ENCODE data around the gene CCDC91.

The CCDC91 gene

GRCh38 chr12:28543021-28543890 lies 353.0 kb downstream of the CCDC91 start:
- FAIRE-seq, result no peak

DNA sequence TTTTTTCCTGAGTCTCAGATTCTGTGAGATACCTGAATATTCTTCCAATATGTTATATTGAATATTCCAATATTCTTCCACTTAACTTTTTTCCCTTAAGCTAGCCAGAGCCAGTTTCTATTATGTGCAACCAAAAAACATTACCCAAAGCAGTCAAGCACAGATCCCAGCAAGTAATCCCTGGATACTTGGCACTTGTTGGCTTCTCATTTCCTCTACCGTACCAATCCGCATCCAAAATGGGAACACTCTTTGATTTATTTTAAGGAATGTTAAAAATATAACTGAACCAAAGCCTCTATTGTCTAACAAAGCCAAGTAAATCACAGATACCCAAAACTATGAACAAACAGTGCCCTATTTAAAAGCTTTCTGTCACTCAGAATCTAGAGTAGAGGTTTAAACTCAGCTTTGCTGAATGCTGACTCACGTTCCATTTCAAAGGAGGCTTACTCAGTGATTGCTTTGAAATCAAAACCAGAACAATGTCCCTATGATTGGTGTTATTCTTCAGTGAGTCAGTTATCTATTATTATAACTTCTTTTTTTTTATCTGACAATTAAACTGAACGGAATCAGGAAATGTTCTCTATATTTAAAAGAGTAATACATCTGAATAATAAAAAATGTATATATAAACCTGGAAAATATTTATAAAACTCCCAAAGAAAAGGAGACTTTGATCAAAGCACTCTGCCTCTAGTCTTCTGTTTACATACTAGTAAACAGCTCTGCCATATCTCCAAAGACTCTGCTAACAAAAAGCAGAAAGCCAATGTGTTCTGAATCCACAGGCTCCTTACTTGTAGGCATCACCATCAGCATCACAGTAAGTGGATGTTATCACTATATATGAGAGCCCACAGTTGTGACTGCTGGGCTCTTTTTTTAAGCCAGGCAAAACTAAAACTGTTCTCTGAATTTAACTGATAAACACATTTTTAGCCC lies 360.8 kb downstream of the CCDC91 start:
- FAIRE-seq, result no peak

GRCh38 chr12:28552251-28552970 lies 362.2 kb downstream of the CCDC91 start:
- FAIRE-seq, result no peak

- FAIRE-seq, result no peak
Observed at GRCh38 chr12:28555748-28556147, 365.5 kb downstream of the CCDC91 start.

- no peak for FAIRE-seq
Observed at GRCh38 chr12:28558250-28558649, 368.0 kb downstream of the CCDC91 start.

DNA sequence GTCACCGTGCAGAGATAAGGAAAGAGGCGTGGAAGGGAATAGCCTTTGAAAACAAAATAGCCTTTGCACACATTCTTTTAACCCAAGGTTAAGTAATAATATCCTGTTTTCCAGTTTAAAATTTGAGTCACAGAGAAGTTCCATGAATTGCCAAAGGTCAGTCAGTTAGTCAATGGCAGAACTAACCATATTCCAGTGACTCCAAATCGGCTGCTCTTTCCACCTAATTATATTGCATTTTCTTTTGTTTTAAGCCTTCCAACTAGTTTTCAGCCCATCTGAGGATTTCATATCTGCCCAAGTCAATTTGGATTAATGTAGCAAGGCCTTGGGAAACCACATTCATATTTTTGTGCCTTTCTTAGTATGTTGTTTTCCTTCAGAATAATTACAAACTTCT lies 373.0 kb downstream of the CCDC91 start:
- no peak for FAIRE-seq

DNA sequence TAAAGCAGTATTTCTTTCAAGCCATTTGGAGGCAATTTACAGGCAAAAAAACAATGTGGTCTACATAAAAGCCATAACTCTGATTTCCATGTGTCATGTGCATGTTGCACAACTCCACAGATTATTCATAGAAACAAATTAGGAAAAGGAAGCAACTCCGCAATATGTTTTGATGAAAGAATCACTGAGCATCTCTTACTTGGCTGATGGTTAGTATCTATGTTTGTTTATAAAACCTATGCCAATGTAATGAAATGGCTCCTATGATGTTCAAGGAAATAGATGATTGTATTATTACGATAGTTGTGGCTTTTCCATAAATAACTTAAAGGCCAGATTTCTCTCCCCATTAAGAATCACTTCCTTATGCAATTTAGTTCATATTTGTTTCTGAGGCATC lies 373.7 kb downstream of the CCDC91 start:
- no peak for FAIRE-seq

- no peak for FAIRE-seq
Observed at GRCh38 chr12:28568118-28568517, 377.9 kb downstream of the CCDC91 start.

- no peak for FAIRE-seq
Observed at GRCh38 chr12:28568704-28569103, 378.4 kb downstream of the CCDC91 start.

GRCh38 chr12:28569698-28570411 lies 379.6 kb downstream of the CCDC91 start:
- no peak for FAIRE-seq

GRCh38 chr12:28570811-28571210 lies 380.6 kb downstream of the CCDC91 start:
- no peak for FAIRE-seq

GRCh38 chr12:28574746-28575592 lies 384.7 kb downstream of the CCDC91 start:
- FAIRE-seq, result no peak

GRCh38 chr12:28575593-28576205 lies 385.4 kb downstream of the CCDC91 start:
- no peak for FAIRE-seq

DNA sequence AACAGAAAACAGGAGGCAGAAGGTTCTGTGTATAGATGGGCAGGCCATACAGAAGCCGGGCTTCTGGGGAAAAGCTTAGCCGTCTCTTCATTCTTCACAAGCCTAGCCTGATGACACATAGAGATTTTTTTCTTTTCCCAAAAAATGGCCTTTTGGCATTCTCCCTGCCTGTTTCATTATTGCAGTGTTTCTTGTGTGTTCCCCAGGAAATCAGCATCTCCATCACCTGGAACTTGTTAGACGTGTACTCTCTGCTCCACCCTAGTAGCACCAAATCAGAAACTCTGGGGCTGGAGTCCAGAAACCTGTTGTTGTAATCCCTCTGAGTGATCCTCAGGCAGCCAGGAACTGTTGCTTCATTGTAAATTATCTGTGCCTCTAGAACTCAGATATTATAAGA lies 388.1 kb downstream of the CCDC91 start:
- no peak for FAIRE-seq

DNA sequence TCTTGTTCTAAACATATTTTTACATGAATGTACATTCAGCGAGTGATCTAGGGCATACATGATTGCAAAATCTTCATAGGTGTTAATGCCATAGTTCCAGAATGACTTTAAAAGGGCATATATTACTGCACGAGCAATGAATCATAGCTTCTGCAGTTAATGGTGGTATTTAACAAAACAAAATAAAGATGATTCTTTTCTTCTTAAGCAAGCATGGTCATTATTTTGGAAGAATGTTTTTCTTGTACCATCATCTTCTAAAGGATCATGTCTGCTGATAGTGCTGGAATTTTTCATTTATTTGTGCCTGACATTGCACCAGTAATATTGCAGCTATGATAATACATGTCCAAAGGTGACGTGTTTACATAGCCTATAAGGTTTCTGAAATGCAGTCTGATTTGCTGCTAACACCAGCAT lies 388.6 kb downstream of the CCDC91 start:
- FAIRE-seq, result no peak

GRCh38 chr12:28582672-28583376 lies 392.6 kb downstream of the CCDC91 start:
- no peak for FAIRE-seq

GRCh38 chr12:28583701-28584261 lies 393.5 kb downstream of the CCDC91 start:
- FAIRE-seq, result no peak

- no peak for FAIRE-seq
Observed at GRCh38 chr12:28585146-28585545, 394.9 kb downstream of the CCDC91 start.

DNA sequence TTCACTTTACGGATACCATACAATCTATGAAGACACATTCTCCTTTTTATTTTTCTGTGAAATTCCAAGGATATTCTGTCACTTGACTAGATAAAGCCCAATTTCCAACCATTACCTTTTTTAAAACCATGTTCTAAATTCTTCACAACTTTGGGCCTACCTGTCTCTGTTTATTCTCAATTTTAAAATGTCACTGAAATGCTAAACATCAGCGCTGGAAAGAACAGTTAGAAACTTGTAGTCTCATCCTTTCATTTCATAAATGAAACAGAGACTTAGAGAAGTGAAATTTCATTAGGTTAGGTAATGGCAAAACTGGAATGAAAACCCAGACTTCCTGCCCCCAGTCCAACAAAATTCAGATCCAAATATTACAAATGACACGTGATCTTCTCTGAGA lies 396.2 kb downstream of the CCDC91 start:
- no peak for FAIRE-seq

DNA sequence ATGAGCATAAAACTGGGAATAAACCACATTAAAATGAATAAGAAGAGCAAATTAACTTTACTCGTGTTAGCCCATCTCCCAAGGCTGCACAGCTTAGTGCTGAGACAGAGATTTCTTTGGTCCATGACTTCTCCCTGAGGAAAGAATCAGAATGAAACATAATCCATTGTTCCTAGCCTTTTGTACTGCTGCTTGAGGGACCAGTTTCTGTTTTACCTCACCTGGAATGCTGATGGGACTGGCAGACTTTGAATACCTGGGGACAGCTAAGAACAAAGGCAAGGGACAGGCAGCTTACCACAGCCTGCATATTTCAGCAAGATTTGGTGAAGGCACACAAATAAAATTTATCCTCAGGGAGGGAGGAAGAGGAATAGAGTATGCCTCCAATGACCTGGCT lies 401.6 kb downstream of the CCDC91 start:
- no peak for FAIRE-seq
